H9 (cell line): ENCODE data around the gene GIPC2. TPM values are rescaled to one million over a fixed set of nuclear protein-coding genes. Genes with fewer than 3 reads are reported as not detected.

Experiments used
- DNase-seq: peaks from one replicate; pipeline ENCODE4 v3.0.0-alpha.2; 2017
- H2AFZ ChIP-seq: one replicate; pipeline ENCODE4 v1.6.1; 2013; ENCODE audit warnings: mild to moderate bottlenecking, low read length, control low read depth, moderate library complexity
- H2AK5ac ChIP-seq: 2 replicates; pipeline ENCODE4 v1.6.1; 2013; ENCODE audit warnings: low read length, control low read depth, mixed read lengths; ENCODE audit not compliant: insufficient read length
- H2BK120ac ChIP-seq: one replicate; pipeline ENCODE4 v1.6.1; 2013; ENCODE audit warnings: low read depth, mild to moderate bottlenecking, low read length, control low read depth, inconsistent platforms; ENCODE audit not compliant: poor library complexity, severe bottlenecking
- H2BK12ac ChIP-seq: 2 replicates; pipeline ENCODE4 v1.6.1; 2013; ENCODE audit warnings: low read length, control low read depth, mixed read lengths, low read depth; ENCODE audit not compliant: insufficient read length
- H2BK15ac ChIP-seq: 2 replicates; pipeline ENCODE4 v1.6.1; 2013; ENCODE audit warnings: low read depth, low read length, control low read depth
- H2BK20ac ChIP-seq: one replicate; pipeline ENCODE4 v1.6.1; 2013; ENCODE audit warnings: low read depth, mild to moderate bottlenecking, low read length, control low read depth, inconsistent platforms; ENCODE audit not compliant: poor library complexity, severe bottlenecking
- H2BK5ac ChIP-seq: 2 replicates; pipeline ENCODE4 v1.6.1; 2013; ENCODE audit warnings: low read length, control low read depth, mixed read lengths; ENCODE audit not compliant: insufficient read length
- H3K14ac ChIP-seq: 2 replicates; pipeline ENCODE4 v1.6.1; 2013; ENCODE audit warnings: low read length, control low read depth; ENCODE audit not compliant: insufficient read depth
- H3K18ac ChIP-seq: 2 replicates; pipeline ENCODE4 v1.6.1; 2013; ENCODE audit warnings: low read depth, mild to moderate bottlenecking, mixed read lengths, low read length, control low read depth; ENCODE audit not compliant: insufficient read length
- H3K23ac ChIP-seq: 2 replicates; pipeline ENCODE4 v1.6.1; 2013; ENCODE audit warnings: low read length, control low read depth, mixed read lengths, low read depth; ENCODE audit not compliant: insufficient read length
- H3K23me2 ChIP-seq: 2 replicates; pipeline ENCODE4 v1.6.1; 2013; ENCODE audit warnings: low read depth, mild to moderate bottlenecking, mixed read lengths, low read length, control low read depth; ENCODE audit not compliant: insufficient read length, poor library complexity, severe bottlenecking
- H3K27ac ChIP-seq: 2 replicates; pipeline ENCODE4 v1.5.1; 2013; ENCODE audit warnings: low read length, control low read depth, mixed read lengths, low read depth; ENCODE audit not compliant: insufficient read length
- H3K27me3 ChIP-seq: 2 replicates; pipeline ENCODE4 v1.6.1; 2013; ENCODE audit warnings: low read length, control low read depth, inconsistent platforms; ENCODE audit not compliant: insufficient read depth
- H3K4ac ChIP-seq: 2 replicates; pipeline ENCODE4 v1.6.1; 2013; ENCODE audit warnings: low read depth, mild to moderate bottlenecking, control low read depth, inconsistent platforms, low read length, moderate library complexity
- H3K4me1 ChIP-seq: 2 replicates; pipeline ENCODE4 v1.6.1; 2013; ENCODE audit warnings: low read length, control low read depth, inconsistent platforms; ENCODE audit not compliant: insufficient read depth
- H3K4me2 ChIP-seq: 2 replicates; pipeline ENCODE4 v1.6.1; 2013; ENCODE audit warnings: low read length, control low read depth, mixed read lengths; ENCODE audit not compliant: insufficient read length, insufficient read depth
- H3K56ac ChIP-seq: 2 replicates; pipeline ENCODE4 v1.6.1; 2013; ENCODE audit warnings: low read depth, mild to moderate bottlenecking, mixed read lengths, low read length, control low read depth; ENCODE audit not compliant: insufficient read length
- H3K79me1 ChIP-seq: 2 replicates; pipeline ENCODE4 v1.6.1; 2013; ENCODE audit warnings: low read depth, mild to moderate bottlenecking, moderate library complexity, low read length, control low read depth, inconsistent platforms; ENCODE audit not compliant: insufficient read depth, poor library complexity, severe bottlenecking
- H3K79me2 ChIP-seq: 2 replicates; pipeline ENCODE4 v1.6.1; 2013; ENCODE audit warnings: low read length, control low read depth, inconsistent platforms; ENCODE audit not compliant: insufficient read depth
- H3K9ac ChIP-seq: 2 replicates; pipeline ENCODE4 v1.6.1; 2013; ENCODE audit warnings: low read length, control low read depth, mixed read lengths; ENCODE audit not compliant: insufficient read length; ENCODE audit errors: extremely low read depth
- H3K9me3 ChIP-seq: one replicate; pipeline ENCODE4 v1.6.1; 2013; ENCODE audit warnings: low read depth, low read length, inconsistent platforms; ENCODE audit not compliant: control insufficient read depth
- H3T11ph ChIP-seq: one replicate; pipeline ENCODE4 v1.6.1; 2013; ENCODE audit warnings: mild to moderate bottlenecking, low read length, control low read depth, inconsistent platforms
- H4K20me1 ChIP-seq: one replicate; pipeline ENCODE4 v1.6.1; 2013; ENCODE audit not compliant: control insufficient read depth, insufficient read length, insufficient read depth
- H4K5ac ChIP-seq: 2 replicates; pipeline ENCODE4 v1.6.1; 2013; ENCODE audit warnings: low read depth, mild to moderate bottlenecking, mixed read lengths, low read length, control low read depth; ENCODE audit not compliant: insufficient read length
- H4K8ac ChIP-seq: replicated peaks from 2 replicates; pipeline ENCODE4 v1.6.1; 2013; ENCODE audit warnings: low read length, control low read depth, mixed read lengths, low read depth; ENCODE audit not compliant: insufficient read length
- H4K91ac ChIP-seq: 2 replicates; pipeline ENCODE4 v1.6.1; 2013; ENCODE audit warnings: low read depth, mild to moderate bottlenecking, moderate library complexity, mixed read lengths, low read length, control low read depth; ENCODE audit not compliant: insufficient read length
- H3K27ac Mint-ChIP-seq, 3 experiments: 2 replicates in 2 of 3; 3 replicates in 1 of 3; pipeline ENCODE4 v1.8.0; 2020 to 2021; ENCODE audit warnings: mixed read lengths in 3 of 3, mild to moderate bottlenecking in 1 of 3, moderate library complexity in 1 of 3
- H3K27me3 Mint-ChIP-seq: 2 replicates; pipeline ENCODE4 v1.8.0; 2021; ENCODE audit warnings: low read depth, mild to moderate bottlenecking, moderate library complexity, mixed read lengths
- H3K36me3 Mint-ChIP-seq, 3 experiments: 2 replicates in 2 of 3; 3 replicates in 1 of 3; pipeline ENCODE4 v1.8.0; 2020 to 2021; ENCODE audit warnings: low read depth in 3 of 3, mixed read lengths in 3 of 3; ENCODE audit not compliant: insufficient read depth in 1 of 3
- H3K4me1 Mint-ChIP-seq, 2 experiments: 2 replicates each; pipeline ENCODE4 v1.8.0; 2020; ENCODE audit warnings: mixed read lengths in 2 of 2
- H3K4me3 Mint-ChIP-seq, 2 experiments: 2 replicates in 1 of 2; 3 replicates in 1 of 2; pipeline ENCODE4 v1.8.0; 2020 to 2021; ENCODE audit warnings: mild to moderate bottlenecking in 2 of 2, mixed read lengths in 2 of 2, moderate library complexity in 1 of 2
- H3K9me3 Mint-ChIP-seq, 2 experiments: 2 replicates in 1 of 2; 3 replicates in 1 of 2; pipeline ENCODE4 v1.8.0; 2020; ENCODE audit warnings: mild to moderate bottlenecking in 2 of 2, mixed read lengths in 2 of 2, moderate library complexity in 1 of 2
- WGBS: extraction: QIAGEN DNeasy Blood & Tissue Kit; methylation state at CpG from one replicate; pipeline ENCODE4 v1.1.7; 2013; ENCODE audit warnings: missing lambda C conversion rate, low lambda C conversion rate, mixed read lengths; ENCODE audit not compliant: insufficient read length; ENCODE audit errors: extremely low coverage; 5-methylcytosine and 5-hydroxymethylcytosine counted together
- total RNA-seq: library from RNA; stranded (reverse); gene quantifications from 2 replicates; pipeline ENCODE4 v1.2.1, GENCODE V29; 2021
- TF ChIP-seq, protein P1 (sequence below): fragments of 200-600 bp; sonication (generic); conservative IDR thresholded peaks from 3 replicates; pipeline ENCODE4 v1.8.0; 2021; ENCODE audit warnings: antibody characterized with exemption, mild to moderate bottlenecking

The GIPC2 gene
- total RNA-seq, 1 experiment from 2014 or later, result 0.85 TPM

DNA sequence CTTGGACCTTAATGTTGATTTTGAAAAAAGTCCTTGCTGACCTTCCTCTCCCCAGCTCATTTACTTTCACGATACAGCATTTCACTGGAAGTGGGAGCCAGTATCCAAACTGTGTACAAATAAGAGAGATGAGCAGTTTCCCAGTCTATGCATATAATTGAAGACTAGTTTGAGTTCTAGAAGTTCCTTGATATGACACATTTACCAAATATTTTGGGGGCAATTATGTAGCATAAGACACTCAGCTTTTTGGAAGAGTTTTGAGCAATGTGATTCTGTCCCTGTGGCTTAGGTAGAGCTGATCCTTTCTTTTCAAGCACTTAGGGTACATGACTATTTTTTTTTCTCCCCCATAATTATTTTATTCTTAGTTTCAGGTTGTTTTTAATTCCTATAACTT lies 26.4 kb downstream of the GIPC2 start:
- Histone ChIP-seq H4K91ac (no peak overlapping the region), H3T11ph (no peak overlapping the region), H2BK120ac (no peak overlapping the region), H3K79me2 (no peaks in the 10 kb centered on the region), H4K8ac (no peak overlapping the region), H2AFZ (no peak overlapping the region), H3K56ac (no peak overlapping the region), H3K4ac (no peak overlapping the region), H4K20me1 (no peaks in the 10 kb centered on the region), H3K14ac (no peak overlapping the region), H3K27me3 (no peaks in the 10 kb centered on the region), H3K4me1 (no peaks in the 10 kb centered on the region), H3K23ac (no peak overlapping the region), H2BK12ac (no peak overlapping the region), H2BK20ac (no peak overlapping the region), H3K4me2 (no peak overlapping the region), H2BK15ac (no peak overlapping the region), H3K9ac (no peak overlapping the region), H3K18ac (no peak overlapping the region), H2AK5ac (no peak overlapping the region), H3K23me2 (no peaks in the 10 kb centered on the region), H2BK5ac (no peak overlapping the region), H3K27ac (no peak overlapping the region), H3K9me3 (no peaks in the 10 kb centered on the region), H3K79me1 (no peaks in the 10 kb centered on the region), H4K5ac (no peak overlapping the region)
- no peaks in the 10 kb centered on the region for H3K4me1 Mint-ChIP-seq
- H3K27ac Mint-ChIP-seq, result no peak overlapping the region
- DNase-seq, result no peak
- H3K4me3 Mint-ChIP-seq, result no peak overlapping the region
- H3K9me3 Mint-ChIP-seq, result no peaks in the 10 kb centered on the region
- 0 out of 7 replicates have a peak, but pooled peaks cover 0 to 4% (median 0%) of the 10 kb centered on the region in 3 experiments for H3K36me3 Mint-ChIP-seq
- TF ChIP-seq, protein P1, sequence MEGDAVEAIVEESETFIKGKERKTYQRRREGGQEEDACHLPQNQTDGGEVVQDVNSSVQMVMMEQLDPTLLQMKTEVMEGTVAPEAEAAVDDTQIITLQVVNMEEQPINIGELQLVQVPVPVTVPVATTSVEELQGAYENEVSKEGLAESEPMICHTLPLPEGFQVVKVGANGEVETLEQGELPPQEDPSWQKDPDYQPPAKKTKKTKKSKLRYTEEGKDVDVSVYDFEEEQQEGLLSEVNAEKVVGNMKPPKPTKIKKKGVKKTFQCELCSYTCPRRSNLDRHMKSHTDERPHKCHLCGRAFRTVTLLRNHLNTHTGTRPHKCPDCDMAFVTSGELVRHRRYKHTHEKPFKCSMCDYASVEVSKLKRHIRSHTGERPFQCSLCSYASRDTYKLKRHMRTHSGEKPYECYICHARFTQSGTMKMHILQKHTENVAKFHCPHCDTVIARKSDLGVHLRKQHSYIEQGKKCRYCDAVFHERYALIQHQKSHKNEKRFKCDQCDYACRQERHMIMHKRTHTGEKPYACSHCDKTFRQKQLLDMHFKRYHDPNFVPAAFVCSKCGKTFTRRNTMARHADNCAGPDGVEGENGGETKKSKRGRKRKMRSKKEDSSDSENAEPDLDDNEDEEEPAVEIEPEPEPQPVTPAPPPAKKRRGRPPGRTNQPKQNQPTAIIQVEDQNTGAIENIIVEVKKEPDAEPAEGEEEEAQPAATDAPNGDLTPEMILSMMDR, result no peak
- peaks cover 4% of the 10 kb centered on the region for H3K27me3 Mint-ChIP-seq
- no CpG with 5 or more reads among the region's 1 CpG for WGBS
